GM19438 (cell line): ENCODE results near the gene PTPN3.
A peak's percentile ranks its signal among the peaks of the same experiment; 100 is the strongest.

Source experiments
- ATAC-seq: cut with Tn5 transposase; IDR thresholded peaks from one replicate; pipeline ENCODE4 v1.9.1; 2021; ENCODE audit warnings: low read depth; ENCODE audit not compliant: unreplicated experiment

PTPN3 gene

DNA sequence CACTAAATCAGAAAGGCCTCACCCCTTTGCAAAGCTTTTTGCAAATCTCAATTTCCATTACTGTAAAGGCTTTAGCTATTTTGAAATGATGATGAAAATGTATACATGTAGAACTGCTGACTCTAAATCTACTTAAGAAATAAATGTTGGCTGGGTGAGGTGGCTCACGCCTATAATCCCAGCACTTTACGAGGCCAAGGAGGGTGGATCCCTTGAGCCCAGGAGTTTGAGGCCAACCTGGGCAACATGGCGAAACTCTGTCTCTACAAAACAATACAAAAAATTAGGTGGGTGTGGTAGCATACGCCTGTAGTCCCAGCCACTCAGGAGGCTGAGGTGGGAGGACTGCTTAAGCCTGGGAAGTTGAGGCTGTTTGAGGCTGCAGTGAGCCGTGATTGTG, 64.6 kb downstream of the PTPN3 start:
- ATAC-seq: no peak

DNA sequence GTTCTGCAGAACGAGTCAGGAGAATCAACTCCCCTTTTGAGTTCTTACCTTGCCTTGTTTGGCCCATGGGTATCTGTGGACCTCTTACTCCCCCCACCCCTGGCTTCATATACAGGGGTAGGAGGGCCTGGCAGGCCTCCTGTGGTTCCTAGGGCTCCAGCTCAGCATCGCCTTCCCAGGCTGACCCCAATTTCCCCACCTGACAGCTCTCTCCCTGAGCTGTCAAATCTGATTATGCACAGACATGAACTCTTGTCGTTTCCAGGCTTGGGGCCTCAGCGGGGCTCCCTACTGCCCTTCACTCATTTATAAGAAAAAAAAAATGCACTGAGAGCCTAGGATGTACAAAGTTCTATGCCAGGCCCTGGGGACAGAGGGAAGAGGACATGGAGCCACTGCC, 67.9 kb downstream of the PTPN3 start:
- no peak for ATAC-seq

DNA sequence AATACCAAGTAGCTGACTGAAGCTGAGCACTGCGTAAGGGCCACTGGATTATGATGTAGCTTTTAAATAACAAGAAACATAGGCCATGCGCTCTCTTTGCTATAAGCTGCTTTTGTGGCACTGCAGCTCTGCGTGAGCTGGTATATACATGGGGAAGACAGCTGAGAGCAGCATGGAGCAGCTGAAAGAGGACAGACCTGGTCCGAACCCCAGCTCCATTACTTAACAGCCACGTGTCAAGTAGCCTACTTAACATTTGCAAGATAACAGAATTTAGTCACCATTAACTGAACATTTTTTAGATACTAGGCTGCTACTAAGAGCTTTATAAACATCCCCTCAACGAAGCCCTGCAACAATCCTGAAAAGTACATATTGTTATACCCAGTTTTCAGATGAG, 69.3 kb downstream of the PTPN3 start:
- no peak for ATAC-seq

- no peak for ATAC-seq
Observed at GRCh38 chr9:109427886-109428285, 70.2 kb downstream of the PTPN3 start.

DNA sequence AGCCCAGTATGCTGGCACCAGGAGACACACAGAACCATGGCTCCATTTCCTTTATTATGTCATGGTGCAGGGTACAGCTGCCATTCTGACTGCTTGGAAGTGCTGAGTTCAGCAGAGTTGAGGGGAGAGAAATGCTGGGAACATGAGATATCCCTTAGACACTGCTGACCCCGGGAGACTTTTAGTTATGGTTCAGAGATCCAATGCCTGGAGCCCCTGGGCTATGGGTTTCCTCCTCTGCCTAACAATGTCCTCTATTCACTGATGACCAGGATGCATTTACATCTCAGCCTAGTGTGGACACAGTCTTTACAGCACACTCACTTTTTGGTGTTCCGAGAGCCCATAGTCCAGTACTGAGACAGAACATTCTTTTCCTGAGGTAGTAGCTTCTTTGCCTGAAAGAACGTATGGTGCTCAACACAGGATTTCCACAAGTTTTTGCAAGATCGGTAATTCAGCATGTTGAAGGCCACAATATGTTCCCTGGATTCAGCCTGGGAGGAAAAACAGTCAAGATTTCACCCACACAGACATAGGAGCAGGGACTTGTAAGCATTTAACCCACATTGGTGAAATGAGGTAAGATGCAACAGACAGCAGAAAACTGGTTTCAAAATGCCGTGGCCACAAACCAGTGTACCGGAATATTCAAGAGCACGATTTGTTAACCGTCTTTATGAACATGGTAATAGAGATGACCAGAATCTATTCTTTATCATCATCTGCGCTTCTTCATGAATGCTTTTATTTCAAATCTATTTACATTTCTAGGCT, 71.3 kb downstream of the PTPN3 start:
- no peak for ATAC-seq

GRCh38 chr9:109424618-109425017, 73.5 kb downstream of the PTPN3 start:
- no peak for ATAC-seq

- ATAC-seq: no peak
Observed at GRCh38 chr9:109423877-109424276, 74.2 kb downstream of the PTPN3 start.

DNA sequence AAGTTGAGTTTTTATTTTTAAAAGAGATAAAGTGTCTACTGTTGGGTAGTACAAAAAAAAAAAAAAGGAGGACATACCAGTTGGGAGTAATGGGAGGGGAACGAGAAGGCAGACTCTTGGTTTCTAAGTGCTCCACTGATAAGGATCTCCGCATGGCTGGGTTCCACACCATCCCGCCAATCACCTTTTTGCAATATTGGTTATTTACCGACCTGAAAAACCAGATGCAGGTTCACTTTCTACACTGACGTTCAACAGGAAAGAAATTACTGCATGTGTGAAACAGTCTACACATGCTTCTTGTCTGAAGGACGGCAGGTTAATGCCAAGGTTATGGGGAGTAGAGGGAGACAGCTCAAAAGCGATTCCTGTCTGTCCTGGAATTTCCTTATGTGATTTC, 75.5 kb downstream of the PTPN3 start:
- ATAC-seq: peak; percentile 92

DNA sequence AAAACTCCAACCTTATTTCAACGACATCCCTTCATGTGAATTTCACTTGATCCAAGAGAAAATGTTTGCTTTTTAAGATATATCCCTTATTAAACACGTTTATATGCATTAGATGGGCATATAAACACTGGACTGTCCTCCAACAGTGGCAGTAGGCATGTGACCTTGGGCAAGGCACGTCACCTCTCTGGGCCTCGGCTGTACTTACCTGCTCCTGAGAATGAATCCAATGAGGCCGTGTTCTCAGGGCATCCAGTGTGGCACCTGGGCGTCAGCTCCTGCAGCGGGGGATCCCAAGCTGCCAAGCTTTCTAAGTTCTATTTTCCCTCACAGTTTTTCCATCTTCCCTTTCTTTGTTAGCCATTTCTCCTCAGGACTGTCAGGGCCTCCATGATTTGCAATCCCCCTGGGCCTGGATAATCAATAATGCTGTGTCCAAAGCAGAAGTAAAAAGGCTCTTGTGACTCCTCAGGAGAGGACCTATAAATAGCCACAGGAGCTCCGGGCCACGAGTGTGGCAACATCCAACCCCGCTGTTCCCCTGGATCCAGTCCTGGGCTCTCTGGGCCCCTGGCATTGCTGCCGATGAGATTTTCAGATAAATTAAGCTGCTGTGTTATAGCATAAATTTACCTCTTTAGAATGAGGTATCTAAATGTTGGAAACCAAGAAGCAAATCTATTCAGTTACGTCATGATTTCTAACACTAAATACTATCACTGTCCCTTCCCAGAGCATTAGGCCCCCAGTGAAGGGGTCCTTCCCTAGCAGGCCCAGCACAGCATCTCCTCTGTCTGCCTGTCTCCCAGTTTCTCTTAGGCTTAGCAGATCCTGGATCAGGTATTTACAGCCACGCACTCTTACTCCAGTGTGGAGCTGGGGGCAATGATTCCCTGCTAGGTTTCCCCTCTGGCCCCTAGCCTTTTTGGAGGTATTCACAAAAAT, 76.8 kb downstream of the PTPN3 start:
- no peak for ATAC-seq

DNA sequence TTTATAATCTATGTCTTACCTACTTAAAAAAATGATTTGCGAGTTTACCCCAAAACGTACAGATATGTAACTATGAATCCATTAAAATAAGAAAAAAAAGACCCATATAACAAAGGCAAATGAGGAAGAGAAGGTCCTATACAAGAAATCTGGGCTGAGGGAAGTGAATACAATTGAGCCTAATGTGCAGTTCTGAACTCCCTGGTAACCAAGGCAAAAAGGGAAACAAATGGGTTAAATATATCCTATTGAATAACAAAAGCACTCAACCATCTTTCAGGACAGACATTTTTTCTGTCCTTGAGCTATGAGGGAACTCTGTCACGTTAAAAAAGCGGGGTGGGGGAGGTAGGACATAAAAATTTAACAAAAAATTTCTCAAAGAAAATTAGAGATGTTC, 78.6 kb downstream of the PTPN3 start:
- no peak for ATAC-seq

GRCh38 chr9:109418827-109419226, 79.3 kb downstream of the PTPN3 start:
- ATAC-seq: peak; percentile 35

DNA sequence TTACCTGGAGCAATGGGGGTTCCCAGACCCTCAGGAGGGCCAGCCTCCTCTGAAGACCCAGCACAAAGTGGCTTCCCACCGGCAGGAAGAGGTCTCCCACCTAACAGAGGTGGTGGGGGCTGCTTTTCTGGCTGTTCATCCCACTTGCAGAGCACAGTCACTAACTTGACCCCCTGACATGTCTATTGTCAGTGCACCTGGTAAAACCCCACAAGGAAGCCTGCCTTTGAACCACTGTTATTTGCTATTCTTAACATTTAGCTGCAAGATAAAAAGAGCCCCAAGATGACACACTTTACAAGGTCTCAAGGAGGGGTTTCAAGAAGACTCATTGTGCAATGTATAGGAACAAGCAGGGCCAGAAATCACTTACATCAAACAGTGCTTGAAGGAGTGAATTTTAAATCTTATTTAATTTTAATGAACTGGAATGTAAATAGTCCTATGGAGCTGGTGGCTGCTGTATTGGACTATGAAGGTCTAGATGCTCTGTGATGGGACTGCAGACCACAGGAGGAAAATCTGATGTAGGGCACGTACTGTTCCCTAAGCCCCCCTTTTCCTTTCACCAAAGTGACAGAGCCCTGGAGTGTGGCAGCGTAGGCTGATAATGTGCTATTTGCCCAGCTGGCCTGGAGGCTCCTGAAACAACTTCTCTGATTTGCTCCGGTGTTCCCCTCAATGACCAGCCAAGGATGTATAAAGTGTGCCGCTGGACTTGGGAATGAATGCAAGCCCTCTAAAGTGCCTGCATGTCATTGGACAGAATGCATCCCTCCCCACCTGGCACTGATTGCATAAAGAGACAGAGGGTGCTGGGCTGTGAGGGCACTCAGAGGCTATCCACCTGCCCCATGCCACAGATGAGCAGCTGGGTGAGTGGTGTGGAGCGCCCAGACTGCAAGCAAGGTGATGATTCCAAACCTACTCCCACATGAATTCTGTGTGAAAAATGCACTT, 80.2 kb downstream of the PTPN3 start:
- no peak for ATAC-seq

DNA sequence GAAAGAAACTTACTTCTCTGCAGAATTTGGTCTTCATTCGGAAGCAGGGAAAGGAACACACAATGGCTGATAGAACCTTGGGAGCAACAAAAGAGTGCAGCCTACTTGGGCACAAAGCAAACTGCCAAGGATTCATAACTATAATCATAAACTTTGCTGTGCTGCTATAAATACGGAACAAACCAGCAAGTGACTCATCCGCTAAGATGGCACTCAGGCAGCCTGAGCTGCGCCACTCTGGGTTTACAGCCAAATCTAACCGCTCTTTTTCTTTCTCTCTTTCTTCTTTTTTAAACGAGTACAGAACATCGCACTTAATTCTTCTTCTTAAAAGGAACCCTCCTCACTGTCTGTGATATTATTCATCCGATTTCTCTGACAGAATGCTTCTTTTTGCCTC, 81.1 kb downstream of the PTPN3 start:
- no peak for ATAC-seq

- peak; percentile 43 for ATAC-seq
Observed at GRCh38 chr9:109416135-109416706, 81.9 kb downstream of the PTPN3 start.

GRCh38 chr9:109414125-109414785, 83.9 kb downstream of the PTPN3 start:
- ATAC-seq: no peak

DNA sequence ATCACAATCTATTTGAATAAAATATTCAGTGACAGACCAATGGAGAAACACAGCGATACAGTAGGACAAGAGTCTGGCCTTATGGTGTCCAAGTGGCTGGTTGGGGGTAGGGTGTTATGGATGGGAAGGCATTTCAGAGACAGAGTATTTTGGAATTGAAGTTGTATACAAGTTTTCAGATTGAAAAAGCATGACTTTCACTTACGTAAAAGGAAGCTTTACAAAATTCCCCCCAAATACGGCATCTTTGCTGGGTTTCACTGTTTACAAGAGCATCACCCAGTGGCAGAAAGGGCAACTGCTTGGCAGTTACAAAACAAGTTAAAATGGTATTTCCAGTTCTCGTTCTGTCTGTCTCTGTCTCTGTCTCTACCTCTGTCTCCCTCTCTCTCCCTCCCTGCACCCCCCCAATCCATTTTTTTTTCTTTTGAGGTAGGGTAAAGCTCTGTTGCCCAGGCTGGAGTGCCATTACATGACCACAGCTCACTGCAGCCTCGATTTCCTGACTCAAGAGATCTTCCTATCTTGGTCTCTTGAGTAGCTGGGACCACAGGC, 86.2 kb downstream of the PTPN3 start:
- ATAC-seq: peak; percentile 40

DNA sequence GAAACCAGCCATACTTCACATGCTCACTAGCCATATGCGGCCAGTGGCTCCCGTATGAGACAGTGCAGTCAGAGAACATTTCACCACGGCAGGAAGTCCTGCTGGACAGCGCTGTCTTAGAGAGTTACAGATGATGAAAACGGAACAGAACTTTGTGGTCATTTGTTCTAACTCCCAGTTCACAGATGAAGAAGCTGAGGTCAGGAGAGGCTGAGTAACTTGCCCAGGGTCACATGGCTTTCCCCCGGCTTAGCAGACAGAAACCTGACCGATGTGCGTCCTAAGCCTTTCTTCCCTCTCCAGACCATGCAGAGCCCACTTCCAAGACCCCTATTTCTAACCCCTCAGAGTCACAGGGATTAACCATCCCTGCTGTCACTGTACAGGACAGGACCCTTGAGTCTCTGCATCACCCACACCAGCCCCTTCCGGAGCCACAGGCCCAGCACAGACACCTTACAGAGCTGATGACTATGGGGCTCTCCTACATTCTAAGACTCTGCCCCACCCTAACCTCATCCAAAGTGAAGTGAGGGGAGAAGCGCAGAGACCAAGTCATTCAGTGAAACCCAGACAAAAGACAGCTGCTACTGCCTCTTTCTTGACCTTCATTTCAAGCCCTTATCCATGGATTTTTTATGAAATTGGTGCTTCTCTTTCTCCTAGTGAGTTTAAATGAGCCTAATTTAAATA, 86.9 kb downstream of the PTPN3 start:
- ATAC-seq: peak; percentile 38

DNA sequence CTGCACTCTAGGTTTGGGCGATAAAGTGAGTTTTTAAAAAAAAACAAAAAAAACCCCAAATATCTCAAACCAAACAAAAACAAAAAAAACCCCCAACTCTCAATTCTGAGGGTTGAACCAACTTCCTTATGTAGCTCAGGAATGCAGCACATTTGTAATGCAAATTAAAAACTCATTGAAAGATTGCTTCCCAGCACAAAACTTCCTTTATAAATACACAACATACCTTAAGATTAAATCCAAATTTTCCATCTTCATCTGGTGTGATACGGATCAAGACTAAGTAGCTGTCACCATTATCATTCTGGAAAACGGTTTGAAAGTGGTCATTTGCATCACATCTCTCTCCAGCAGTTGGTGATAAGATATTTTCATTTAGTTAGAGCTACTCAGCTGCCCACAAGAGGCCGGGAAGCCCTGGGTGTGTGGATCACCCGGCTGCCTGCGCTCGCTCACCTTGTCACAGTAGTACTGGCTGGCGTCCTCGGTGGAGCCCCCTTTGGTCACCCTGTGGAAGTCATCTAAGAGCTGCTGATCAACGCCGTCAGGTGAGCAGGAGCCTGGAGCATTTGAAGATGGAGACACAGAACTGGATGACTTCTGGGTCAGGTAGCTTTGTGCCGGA, 88.2 kb downstream of the PTPN3 start:
- ATAC-seq: no peak
